ENCODE results near the gene MIEF1.

DNA sequence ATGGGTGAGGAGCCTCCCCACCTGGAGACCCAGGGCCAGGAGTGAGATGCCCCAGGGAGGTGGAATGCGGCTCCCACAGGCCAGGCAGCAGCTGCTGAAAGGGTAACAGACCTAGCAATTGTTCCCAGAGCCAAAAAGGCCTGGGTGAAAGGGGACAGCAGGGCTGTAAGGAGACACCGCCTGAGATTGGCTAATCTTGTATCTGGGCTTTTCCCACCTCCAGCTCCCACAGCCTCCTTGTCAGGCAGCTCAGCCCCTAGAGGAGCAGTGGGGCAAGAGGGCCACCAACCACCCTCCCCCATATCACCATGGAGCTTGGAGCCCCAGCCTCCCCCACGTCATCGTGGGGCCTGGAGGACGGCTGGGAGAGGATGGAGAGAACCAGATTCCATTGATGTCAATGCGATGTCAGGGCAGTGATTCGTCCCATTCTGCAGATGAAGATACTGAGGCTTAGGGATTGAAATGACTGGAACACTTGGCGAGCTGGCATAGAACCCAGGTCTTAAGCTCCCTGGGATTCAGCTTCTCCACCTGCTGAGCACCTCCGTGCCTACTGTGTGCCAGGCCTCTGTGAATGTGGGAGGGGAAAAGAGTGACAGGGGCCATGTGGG is 48.2 kb upstream of the MIEF1 start:
- no peak for TF ChIP-seq EZH2phosphoT487 (IDR thresholded peaks at IDR 0.05; ENCODE audit: borderline replicate concordance, low read depth)
- TF ChIP-seq, protein P1, sequence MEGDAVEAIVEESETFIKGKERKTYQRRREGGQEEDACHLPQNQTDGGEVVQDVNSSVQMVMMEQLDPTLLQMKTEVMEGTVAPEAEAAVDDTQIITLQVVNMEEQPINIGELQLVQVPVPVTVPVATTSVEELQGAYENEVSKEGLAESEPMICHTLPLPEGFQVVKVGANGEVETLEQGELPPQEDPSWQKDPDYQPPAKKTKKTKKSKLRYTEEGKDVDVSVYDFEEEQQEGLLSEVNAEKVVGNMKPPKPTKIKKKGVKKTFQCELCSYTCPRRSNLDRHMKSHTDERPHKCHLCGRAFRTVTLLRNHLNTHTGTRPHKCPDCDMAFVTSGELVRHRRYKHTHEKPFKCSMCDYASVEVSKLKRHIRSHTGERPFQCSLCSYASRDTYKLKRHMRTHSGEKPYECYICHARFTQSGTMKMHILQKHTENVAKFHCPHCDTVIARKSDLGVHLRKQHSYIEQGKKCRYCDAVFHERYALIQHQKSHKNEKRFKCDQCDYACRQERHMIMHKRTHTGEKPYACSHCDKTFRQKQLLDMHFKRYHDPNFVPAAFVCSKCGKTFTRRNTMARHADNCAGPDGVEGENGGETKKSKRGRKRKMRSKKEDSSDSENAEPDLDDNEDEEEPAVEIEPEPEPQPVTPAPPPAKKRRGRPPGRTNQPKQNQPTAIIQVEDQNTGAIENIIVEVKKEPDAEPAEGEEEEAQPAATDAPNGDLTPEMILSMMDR (IDR thresholded peaks at IDR 0.05), result no peak
- no peak for TF ChIP-seq EP300 (IDR thresholded peaks at IDR 0.05; ENCODE audit: borderline replicate concordance in 1 of 2, low read depth in 1 of 2, low read length in 1 of 2)
- TF ChIP-seq, protein P2, sequence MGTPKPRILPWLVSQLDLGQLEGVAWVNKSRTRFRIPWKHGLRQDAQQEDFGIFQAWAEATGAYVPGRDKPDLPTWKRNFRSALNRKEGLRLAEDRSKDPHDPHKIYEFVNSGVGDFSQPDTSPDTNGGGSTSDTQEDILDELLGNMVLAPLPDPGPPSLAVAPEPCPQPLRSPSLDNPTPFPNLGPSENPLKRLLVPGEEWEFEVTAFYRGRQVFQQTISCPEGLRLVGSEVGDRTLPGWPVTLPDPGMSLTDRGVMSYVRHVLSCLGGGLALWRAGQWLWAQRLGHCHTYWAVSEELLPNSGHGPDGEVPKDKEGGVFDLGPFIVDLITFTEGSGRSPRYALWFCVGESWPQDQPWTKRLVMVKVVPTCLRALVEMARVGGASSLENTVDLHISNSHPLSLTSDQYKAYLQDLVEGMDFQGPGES (IDR thresholded peaks at IDR 0.05; ENCODE audit: low read depth, low read length), result no peak
- no peak for TF ChIP-seq GABPA (IDR thresholded peaks at IDR 0.05; ENCODE audit: low read depth)
- no peak for TF ChIP-seq RAD21 (IDR thresholded peaks at IDR 0.05; ENCODE audit: low read length)
- no peak for TF ChIP-seq POLR2AphosphoS5 (IDR thresholded peaks at IDR 0.05; ENCODE audit: low read depth, low read length)
- TF ChIP-seq NRF1 (IDR thresholded peaks at IDR 0.05; ENCODE audit: low read depth, low read length), result no peak
- TF ChIP-seq, protein P3, sequence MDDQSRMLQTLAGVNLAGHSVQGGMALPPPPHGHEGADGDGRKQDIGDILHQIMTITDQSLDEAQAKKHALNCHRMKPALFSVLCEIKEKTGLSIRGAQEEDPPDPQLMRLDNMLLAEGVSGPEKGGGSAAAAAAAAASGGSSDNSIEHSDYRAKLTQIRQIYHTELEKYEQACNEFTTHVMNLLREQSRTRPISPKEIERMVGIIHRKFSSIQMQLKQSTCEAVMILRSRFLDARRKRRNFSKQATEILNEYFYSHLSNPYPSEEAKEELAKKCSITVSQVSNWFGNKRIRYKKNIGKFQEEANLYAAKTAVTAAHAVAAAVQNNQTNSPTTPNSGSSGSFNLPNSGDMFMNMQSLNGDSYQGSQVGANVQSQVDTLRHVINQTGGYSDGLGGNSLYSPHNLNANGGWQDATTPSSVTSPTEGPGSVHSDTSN (IDR thresholded peaks at IDR 0.05), result no peak
- TF ChIP-seq, protein P4, sequence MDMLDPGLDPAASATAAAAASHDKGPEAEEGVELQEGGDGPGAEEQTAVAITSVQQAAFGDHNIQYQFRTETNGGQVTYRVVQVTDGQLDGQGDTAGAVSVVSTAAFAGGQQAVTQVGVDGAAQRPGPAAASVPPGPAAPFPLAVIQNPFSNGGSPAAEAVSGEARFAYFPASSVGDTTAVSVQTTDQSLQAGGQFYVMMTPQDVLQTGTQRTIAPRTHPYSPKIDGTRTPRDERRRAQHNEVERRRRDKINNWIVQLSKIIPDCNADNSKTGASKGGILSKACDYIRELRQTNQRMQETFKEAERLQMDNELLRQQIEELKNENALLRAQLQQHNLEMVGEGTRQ (IDR thresholded peaks at IDR 0.05; ENCODE audit: borderline replicate concordance, low read depth, low read length), result no peak
- no peak for TF ChIP-seq RFX5 (IDR thresholded peaks at IDR 0.05; ENCODE audit: low read length)
- TF ChIP-seq, protein P5, sequence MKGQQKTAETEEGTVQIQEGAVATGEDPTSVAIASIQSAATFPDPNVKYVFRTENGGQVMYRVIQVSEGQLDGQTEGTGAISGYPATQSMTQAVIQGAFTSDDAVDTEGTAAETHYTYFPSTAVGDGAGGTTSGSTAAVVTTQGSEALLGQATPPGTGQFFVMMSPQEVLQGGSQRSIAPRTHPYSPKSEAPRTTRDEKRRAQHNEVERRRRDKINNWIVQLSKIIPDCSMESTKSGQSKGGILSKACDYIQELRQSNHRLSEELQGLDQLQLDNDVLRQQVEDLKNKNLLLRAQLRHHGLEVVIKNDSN (IDR thresholded peaks at IDR 0.05; ENCODE audit: borderline replicate concordance, low read depth), result no peak
